OCI-LY1 (cell line): ENCODE results near the gene FARSB.

Source experiments
- CTCF ChIP-seq: fragments of 200-600 bp; sonication (generic), shearing (Covaris generic); IDR thresholded peaks from 2 replicates; pipeline ENCODE4 v1.5.1; 2017; ENCODE audit warnings: mild to moderate bottlenecking, antibody characterized with exemption, low read length, moderate library complexity, mixed read lengths
- EZH2 ChIP-seq: fragments of 200-600 bp; sonication (generic), shearing (Covaris generic); IDR thresholded peaks from 2 replicates; pipeline ENCODE4 v1.8.0; 2017; ENCODE audit warnings: borderline replicate concordance, mixed run types, mild to moderate bottlenecking, antibody characterized with exemption, low read length, moderate library complexity, mixed read lengths

GRCh38 chr2:222703091-222703490 lies 47.2 kb upstream of the FARSB start:
- TF ChIP-seq CTCF (no peak), EZH2 (no peak)
